Chondrocyte (in vitro differentiated cells): ENCODE data around the gene TCF25. TPM values are rescaled to one million over a fixed set of nuclear protein-coding genes. Genes with fewer than 3 reads are reported as not detected.

Experiments
- DNase-seq: peaks from one replicate; pipeline ENCODE4 v3.0.0; 2021; ENCODE audit warnings: mixed read lengths, low spot score
- H3K27ac Mint-ChIP-seq: one replicate; pipeline ENCODE4 v1.8.0; 2021; ENCODE audit warnings: mild to moderate bottlenecking, moderate library complexity, mixed read lengths; ENCODE audit not compliant: unreplicated experiment
- H3K27me3 Mint-ChIP-seq: 2 replicates; pipeline ENCODE4 v1.8.0; 2021; ENCODE audit warnings: low read depth, mixed read lengths
- H3K36me3 Mint-ChIP-seq: 2 replicates; pipeline ENCODE4 v1.8.0; 2021; ENCODE audit warnings: low read depth, mixed read lengths
- H3K4me1 Mint-ChIP-seq: 2 replicates; pipeline ENCODE4 v1.8.0; 2021; ENCODE audit warnings: low read depth, mild to moderate bottlenecking, mixed read lengths
- H3K4me3 Mint-ChIP-seq: one replicate; pipeline ENCODE4 v1.8.0; 2021; ENCODE audit warnings: mild to moderate bottlenecking, moderate library complexity, mixed read lengths; ENCODE audit not compliant: unreplicated experiment
- H3K9me3 Mint-ChIP-seq: 2 replicates; pipeline ENCODE4 v1.8.0; 2021; ENCODE audit warnings: low read depth, mixed read lengths
- total RNA-seq: library from RNA; stranded (reverse); gene quantifications from 3 replicates; pipeline ENCODE4 v1.2.1, GENCODE V29; 2021
- TF ChIP-seq, protein P1 (sequence below): fragments of 200-600 bp; sonication (generic); IDR thresholded peaks from 2 replicates; pipeline ENCODE4 v1.5.0; 2021; ENCODE audit warnings: antibody characterized with exemption, mild to moderate bottlenecking, moderate library complexity

The TCF25 gene
- total RNA-seq, 1 donor from 2014 or later: 200 TPM

DNA sequence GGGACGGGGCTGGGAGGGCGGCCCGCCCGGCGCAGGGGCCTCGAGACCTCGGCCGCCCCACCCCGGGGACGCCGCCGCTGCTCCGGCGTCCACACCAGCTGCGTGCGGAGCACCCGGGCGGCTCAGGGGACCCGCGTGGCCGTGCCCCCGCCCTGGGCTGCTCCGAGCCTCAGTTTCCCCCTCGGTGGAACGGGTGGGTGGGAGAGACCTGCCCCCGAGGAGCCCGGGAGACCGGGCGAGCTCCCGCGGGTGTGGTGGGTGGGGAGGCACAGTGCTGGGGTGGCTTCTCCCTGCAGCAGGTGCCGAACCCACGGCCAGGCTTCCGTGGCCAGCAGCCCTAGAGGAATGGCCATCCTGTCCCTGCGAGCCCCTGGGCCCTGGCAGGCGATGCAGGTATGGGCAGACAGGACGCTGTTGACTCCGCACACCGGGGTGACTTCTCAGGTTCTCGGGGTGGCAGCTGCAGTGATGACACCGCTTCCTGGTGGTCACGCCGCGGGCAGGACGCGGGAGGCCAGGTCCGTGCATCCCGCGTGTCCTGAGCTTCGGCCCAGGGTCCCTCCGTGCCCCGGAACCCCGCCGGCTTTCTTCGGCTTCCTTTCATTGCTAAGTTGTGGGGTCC, 75.8 kb downstream of the TCF25 start:
- no peaks in the 10 kb centered on the region for H3K36me3 Mint-ChIP-seq
- H3K4me1 Mint-ChIP-seq: peaks cover 14% of the 10 kb centered on the region
- TF ChIP-seq, protein P1, sequence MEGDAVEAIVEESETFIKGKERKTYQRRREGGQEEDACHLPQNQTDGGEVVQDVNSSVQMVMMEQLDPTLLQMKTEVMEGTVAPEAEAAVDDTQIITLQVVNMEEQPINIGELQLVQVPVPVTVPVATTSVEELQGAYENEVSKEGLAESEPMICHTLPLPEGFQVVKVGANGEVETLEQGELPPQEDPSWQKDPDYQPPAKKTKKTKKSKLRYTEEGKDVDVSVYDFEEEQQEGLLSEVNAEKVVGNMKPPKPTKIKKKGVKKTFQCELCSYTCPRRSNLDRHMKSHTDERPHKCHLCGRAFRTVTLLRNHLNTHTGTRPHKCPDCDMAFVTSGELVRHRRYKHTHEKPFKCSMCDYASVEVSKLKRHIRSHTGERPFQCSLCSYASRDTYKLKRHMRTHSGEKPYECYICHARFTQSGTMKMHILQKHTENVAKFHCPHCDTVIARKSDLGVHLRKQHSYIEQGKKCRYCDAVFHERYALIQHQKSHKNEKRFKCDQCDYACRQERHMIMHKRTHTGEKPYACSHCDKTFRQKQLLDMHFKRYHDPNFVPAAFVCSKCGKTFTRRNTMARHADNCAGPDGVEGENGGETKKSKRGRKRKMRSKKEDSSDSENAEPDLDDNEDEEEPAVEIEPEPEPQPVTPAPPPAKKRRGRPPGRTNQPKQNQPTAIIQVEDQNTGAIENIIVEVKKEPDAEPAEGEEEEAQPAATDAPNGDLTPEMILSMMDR: no peak
- H3K27me3 Mint-ChIP-seq: no peaks in the 10 kb centered on the region
- peak overlapping the region; percentile 59 for H3K27ac Mint-ChIP-seq
- DNase-seq: no peak
- H3K4me3 Mint-ChIP-seq: peak overlapping the region; percentile 75
- no peaks in the 10 kb centered on the region for H3K9me3 Mint-ChIP-seq

DNA sequence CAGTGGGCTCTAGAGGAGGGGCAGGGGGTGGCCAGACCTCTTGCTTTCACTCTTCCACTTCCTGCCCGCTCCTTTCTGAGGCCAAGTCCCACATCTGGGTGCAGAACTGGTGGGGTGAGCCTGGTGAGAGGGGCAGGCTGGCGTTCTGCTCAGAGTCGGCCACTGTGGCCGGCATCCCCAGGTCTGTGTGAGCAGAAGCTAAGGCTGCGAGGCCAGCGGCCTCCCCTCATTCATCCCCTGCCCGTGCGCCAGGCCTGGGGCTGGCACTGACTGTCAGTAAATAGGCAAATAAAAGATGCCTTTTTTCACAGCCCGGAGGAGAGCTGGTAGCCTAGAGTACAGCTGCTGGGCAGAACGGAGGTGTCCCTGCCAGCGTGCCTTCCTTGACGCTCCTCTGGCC, 76.4 kb downstream of the TCF25 start:
- no peaks in the 10 kb centered on the region for H3K36me3 Mint-ChIP-seq
- H3K4me1 Mint-ChIP-seq: peaks cover 14% of the 10 kb centered on the region
- peak overlapping the region; percentile 75 for H3K4me3 Mint-ChIP-seq
- TF ChIP-seq, protein P1: no peak
- H3K27me3 Mint-ChIP-seq: no peaks in the 10 kb centered on the region
- peak overlapping the region; percentile 59 for H3K27ac Mint-ChIP-seq
- H3K9me3 Mint-ChIP-seq: no peaks in the 10 kb centered on the region
- no peak for DNase-seq

DNA sequence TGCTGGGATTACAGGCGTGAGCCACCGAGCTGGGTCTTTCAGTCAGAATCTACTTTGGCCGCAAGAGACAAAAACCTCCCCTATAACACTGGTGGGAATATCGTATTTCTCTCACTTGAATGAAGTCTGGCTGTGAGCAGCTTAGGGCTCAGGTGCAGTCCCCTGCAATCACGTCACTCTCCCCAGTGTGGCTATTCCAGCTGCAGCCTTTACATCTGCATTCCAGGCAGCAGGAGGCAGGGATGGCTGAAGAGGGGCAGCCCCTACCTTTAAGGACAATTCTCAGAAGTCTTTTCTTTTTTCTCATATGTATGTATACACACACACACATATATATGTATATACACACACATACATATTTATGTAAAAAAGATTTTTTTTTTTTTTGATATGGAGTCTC, 78.1 kb downstream of the TCF25 start:
- Mint-ChIP-seq H3K27ac (no peak overlapping the region), H3K9me3 (no peaks in the 10 kb centered on the region), H3K4me1 (peaks cover 14% of the 10 kb centered on the region), H3K4me3 (no peak overlapping the region), H3K36me3 (peaks cover 2% of the 10 kb centered on the region), H3K27me3 (no peaks in the 10 kb centered on the region)
- DNase-seq: no peak
- TF ChIP-seq, protein P1: no peak

DNA sequence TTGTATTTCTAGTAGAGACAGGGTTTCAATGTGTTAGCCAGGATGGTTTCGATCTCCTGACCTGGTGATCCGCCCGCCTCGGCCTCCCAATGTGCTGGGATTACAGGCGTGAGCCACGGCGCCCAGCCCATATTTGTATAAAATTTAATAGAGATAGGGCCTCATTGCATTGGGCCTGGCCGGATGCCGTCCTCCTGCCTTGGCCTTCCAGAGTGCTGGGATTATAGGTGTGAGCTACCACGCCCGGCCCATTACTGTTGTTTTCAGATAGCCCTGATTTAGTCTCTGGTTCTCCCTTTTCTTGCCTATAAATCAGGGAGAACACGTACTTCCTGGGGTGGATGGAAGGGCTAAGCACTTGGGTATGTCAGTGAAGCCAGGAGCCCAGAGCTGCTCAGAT, 78.7 kb downstream of the TCF25 start:
- H3K36me3 Mint-ChIP-seq: peaks cover 4% of the 10 kb centered on the region
- no peaks in the 10 kb centered on the region for H3K27me3 Mint-ChIP-seq
- TF ChIP-seq, protein P1: no peak
- H3K4me1 Mint-ChIP-seq: peaks cover 14% of the 10 kb centered on the region
- H3K4me3 Mint-ChIP-seq: no peak overlapping the region
- no peaks in the 10 kb centered on the region for H3K9me3 Mint-ChIP-seq
- H3K27ac Mint-ChIP-seq: no peak overlapping the region
- DNase-seq: no peak

DNA sequence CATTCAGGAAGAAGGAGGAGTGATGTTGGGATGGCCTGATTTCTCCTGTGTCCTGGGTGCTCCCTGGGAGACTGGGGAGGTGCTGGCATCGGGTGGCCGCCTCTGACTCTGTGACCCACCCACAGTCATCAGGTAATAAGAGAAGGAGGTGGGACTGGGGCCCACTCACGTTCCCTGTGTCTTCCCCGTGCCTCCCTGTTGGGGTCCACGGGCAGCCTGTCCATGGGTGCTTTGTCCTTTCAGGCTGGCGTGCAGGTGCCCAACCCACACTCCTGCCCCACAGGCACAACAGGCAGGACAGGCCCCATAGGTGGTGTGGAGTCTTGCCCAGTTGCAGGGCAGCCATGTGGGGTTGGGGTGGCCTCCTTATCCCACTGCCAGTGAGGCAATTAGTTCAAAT, 79.2 kb downstream of the TCF25 start:
- Mint-ChIP-seq H3K4me1 (peaks cover 12% of the 10 kb centered on the region), H3K4me3 (no peak overlapping the region), H3K27me3 (no peaks in the 10 kb centered on the region)

More for the DNA sequence above, 79.2 kb downstream of the TCF25 start:
- Mint-ChIP-seq H3K36me3 (peaks cover 7% of the 10 kb centered on the region), H3K27ac (no peak overlapping the region), H3K9me3 (no peaks in the 10 kb centered on the region)
- TF ChIP-seq, protein P1: no peak
- no peak for DNase-seq
